HG02884 (cell line): ENCODE results near the gene MAP3K2.

Experiments
- ATAC-seq: cut with Tn5 transposase; IDR thresholded peaks from one replicate; pipeline ENCODE4 v1.9.1; 2021; ENCODE audit warnings: mild to moderate bottlenecking, moderate library complexity; ENCODE audit not compliant: unreplicated experiment

MAP3K2 gene

GRCh38 chr2:127309468-127309867 is 78.3 kb downstream of the MAP3K2 start:
- no peak for ATAC-seq

- ATAC-seq = no peak
These were observed 79.1 kb downstream of the MAP3K2 start for GRCh38 chr2:127308586-127309138.

GRCh38 chr2:127305990-127306585 is 81.7 kb downstream of the MAP3K2 start:
- no peak for ATAC-seq

- ATAC-seq = no peak
These were observed 85.6 kb downstream of the MAP3K2 start for GRCh38 chr2:127302168-127302567.

GRCh38 chr2:127293748-127294562 is 93.8 kb downstream of the MAP3K2 start, which contains the start of gene ERCC3:
TSS of gene ERCC3 (minus strand) at chr2:127294144. CDS start at chr2:127294081, 63 bp downstream.
- ATAC-seq = peak; percentile 99

GRCh38 chr2:127293386-127293747 is 94.4 kb downstream of the MAP3K2 start:
- peak; percentile 2 for ATAC-seq

- no peak for ATAC-seq
These were observed 99.5 kb downstream of the MAP3K2 start for GRCh38 chr2:127288274-127288673.

GRCh38 chr2:127283275-127283674 is 104.5 kb downstream of the MAP3K2 start:
- no peak for ATAC-seq

- ATAC-seq = no peak
These were observed 107.1 kb downstream of the MAP3K2 start for GRCh38 chr2:127280693-127281092.

- ATAC-seq = no peak
These were observed 108.0 kb downstream of the MAP3K2 start for GRCh38 chr2:127279781-127280180.

- ATAC-seq = no peak
These were observed 108.8 kb downstream of the MAP3K2 start for GRCh38 chr2:127278959-127279358.

GRCh38 chr2:127277028-127277427 is 110.7 kb downstream of the MAP3K2 start:
- peak; percentile 84 for ATAC-seq

- ATAC-seq = no peak
These were observed 112.0 kb downstream of the MAP3K2 start for GRCh38 chr2:127275789-127276188.

- no peak for ATAC-seq
These were observed 112.4 kb downstream of the MAP3K2 start for GRCh38 chr2:127275356-127275755.

GRCh38 chr2:127270663-127271062 is 117.1 kb downstream of the MAP3K2 start:
- ATAC-seq = no peak

- ATAC-seq = no peak
These were observed 125.9 kb downstream of the MAP3K2 start for GRCh38 chr2:127261804-127262406.

- no peak for ATAC-seq
These were observed 128.4 kb downstream of the MAP3K2 start for GRCh38 chr2:127259355-127259754.

GRCh38 chr2:127256866-127257265 is 130.9 kb downstream of the MAP3K2 start:
- no peak for ATAC-seq

GRCh38 chr2:127256381-127256780 is 131.4 kb downstream of the MAP3K2 start:
- no peak for ATAC-seq

- ATAC-seq = no peak
These were observed 132.1 kb downstream of the MAP3K2 start for GRCh38 chr2:127255721-127256120.

- ATAC-seq = no peak
These were observed 132.6 kb downstream of the MAP3K2 start for GRCh38 chr2:127255146-127255545.
